ENCODE results near the gene VMAC.

The VMAC gene

DNA sequence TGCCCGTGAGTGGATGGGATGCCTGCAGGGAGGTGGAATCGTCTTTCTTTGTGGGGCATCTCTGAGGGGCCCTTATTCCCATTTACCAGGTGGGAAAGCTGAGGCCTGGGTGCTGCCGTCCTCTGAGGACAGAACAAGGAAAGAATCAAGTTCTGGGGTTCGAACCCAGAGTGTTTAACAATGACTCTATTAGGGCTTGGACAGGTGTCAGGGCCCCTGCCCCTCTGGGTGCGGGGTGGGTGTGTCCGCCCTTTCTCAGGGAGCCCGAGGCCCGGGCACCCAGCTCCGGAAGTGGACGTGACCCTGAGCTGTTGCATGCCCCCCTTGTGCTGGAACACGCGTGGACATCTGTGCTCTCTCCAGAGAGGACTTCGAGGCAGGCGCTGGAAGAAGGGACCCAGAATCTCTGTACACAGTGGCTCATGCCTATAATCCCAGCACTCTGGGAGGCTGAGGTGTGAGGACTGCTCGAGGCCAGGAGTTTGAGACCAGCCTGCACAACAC lies 11.8 kb upstream of the VMAC start:
- Histone ChIP-seq H3K27ac (no peak overlapping the region), H3K4me2 (no peak overlapping the region), H3K36me3 (ENCODE audit: insufficient read depth) (no peaks in the 10 kb centered on the region), H2AFZ (ENCODE audit: low read depth) (no peak overlapping the region), H3K9ac (no peak overlapping the region), H3K4me1 (ENCODE audit: low read depth, poor library complexity, severe bottlenecking) (no peaks in the 10 kb centered on the region), H3K27me3 (ENCODE audit: insufficient read depth, low read depth) (peaks cover 6% of the 10 kb centered on the region; the same call in 1 of the 2 replicates), H3K4me3 (IDR thresholded peaks at IDR 0.05; ENCODE audit: insufficient read depth, low read depth, low read length) (no peak overlapping the region), H3K79me2 (ENCODE audit: insufficient read depth, low read depth) (no peaks in the 10 kb centered on the region), H4K20me1 (ENCODE audit: insufficient read depth) (no peaks in the 10 kb centered on the region)
- TF ChIP-seq, protein P1, sequence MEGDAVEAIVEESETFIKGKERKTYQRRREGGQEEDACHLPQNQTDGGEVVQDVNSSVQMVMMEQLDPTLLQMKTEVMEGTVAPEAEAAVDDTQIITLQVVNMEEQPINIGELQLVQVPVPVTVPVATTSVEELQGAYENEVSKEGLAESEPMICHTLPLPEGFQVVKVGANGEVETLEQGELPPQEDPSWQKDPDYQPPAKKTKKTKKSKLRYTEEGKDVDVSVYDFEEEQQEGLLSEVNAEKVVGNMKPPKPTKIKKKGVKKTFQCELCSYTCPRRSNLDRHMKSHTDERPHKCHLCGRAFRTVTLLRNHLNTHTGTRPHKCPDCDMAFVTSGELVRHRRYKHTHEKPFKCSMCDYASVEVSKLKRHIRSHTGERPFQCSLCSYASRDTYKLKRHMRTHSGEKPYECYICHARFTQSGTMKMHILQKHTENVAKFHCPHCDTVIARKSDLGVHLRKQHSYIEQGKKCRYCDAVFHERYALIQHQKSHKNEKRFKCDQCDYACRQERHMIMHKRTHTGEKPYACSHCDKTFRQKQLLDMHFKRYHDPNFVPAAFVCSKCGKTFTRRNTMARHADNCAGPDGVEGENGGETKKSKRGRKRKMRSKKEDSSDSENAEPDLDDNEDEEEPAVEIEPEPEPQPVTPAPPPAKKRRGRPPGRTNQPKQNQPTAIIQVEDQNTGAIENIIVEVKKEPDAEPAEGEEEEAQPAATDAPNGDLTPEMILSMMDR (conservative IDR thresholded peaks at IDR 0.05; ENCODE audit: low read depth, low read length) = no peak; the same call in 1 of the 2 replicates

DNA sequence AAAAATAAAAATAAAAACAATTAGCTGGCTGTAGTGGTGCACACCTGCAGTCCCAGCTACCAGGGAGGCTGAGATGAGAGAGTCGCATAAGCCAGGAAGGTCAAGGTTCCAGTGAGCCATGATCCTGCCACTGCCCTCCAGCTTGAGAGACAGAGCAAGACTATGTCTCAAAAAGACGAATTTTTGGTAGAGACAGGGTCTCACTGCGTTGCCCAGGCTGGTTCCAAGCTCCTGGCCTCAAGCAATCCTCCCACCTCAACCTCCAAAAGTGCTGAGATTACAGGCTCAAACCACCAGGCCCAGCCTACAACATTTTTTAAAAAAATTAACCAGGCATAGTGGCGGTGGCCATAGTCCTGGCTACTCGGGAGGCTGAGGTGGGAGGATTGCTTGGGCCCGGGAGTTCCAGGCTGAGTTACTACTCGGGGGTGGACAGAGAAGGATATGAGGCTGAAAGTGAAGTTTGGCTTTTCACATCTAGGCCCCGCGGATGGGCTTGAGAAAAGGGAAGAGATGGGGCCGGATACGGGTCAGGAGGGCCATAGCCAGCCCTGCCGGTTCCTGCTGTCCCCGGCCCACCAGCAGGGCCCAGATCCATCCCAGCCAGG lies 11.3 kb upstream of the VMAC start:
- TF ChIP-seq, protein P1 (conservative IDR thresholded peaks at IDR 0.05; ENCODE audit: low read depth, low read length) = no peak
- Histone ChIP-seq H3K4me3 (IDR thresholded peaks at IDR 0.05; ENCODE audit: insufficient read depth, low read depth, low read length) (no peak overlapping the region), H3K9ac (no peak overlapping the region), H3K79me2 (ENCODE audit: insufficient read depth, low read depth) (peaks cover 5% of the 10 kb centered on the region; the same call in 1 of the 2 replicates), H4K20me1 (ENCODE audit: insufficient read depth) (no peaks in the 10 kb centered on the region), H3K27me3 (ENCODE audit: insufficient read depth, low read depth) (peaks cover 3% of the 10 kb centered on the region; the same call in 1 of the 2 replicates), H3K36me3 (ENCODE audit: insufficient read depth) (no peaks in the 10 kb centered on the region), H2AFZ (ENCODE audit: low read depth) (no peak overlapping the region), H3K4me2 (no peak overlapping the region), H3K27ac (no peak overlapping the region), H3K4me1 (ENCODE audit: low read depth, poor library complexity, severe bottlenecking) (no peaks in the 10 kb centered on the region)

DNA sequence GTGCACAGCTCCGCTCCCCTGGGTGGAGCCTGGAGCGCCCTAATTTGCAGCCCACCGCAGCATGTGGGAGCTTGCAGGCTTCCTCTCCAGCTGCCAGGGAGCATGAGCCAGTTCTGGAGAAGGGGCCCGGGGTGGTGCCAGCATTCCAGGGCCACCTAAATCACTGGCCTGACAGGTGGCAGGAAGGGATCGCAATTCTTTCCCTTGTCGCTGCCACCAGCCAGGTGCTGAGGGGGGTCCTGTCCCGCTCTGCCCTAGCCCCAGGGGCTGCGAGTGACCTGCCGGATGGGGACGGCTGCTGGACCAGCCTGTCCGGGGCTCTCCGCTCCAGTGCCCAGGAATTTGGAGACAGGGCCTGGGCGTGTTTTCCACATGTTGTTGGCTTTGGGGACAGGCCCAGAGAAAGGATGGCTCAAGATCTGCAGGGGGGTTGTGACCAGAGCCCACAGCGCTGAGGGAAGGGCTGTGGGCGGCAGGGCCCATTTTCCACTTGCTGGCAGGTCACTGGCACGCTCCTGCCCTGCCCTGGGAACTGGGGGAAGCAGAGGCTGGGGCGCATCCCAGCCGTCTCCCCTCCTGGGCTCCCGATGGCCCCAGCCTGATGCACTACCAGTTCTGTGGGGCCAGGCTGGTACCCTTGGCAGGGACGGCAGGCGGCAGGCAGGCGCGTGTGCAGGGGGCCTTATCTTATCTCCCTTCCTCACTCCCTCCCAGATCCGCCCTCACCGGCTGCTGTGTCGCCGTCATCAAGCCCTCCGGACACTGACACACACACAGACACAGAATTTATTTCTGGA lies 10.6 kb upstream of the VMAC start:
- no peaks in the 10 kb centered on the region; the same call in 1 of the 2 replicates for H3K27me3 ChIP-seq (ENCODE audit: insufficient read depth, low read depth)
- H2AFZ ChIP-seq (ENCODE audit: low read depth) = no peak overlapping the region
- no peak overlapping the region for H3K4me2 ChIP-seq
- H3K36me3 ChIP-seq (ENCODE audit: insufficient read depth) = no peaks in the 10 kb centered on the region
- no peak overlapping the region for H3K27ac ChIP-seq
- H4K20me1 ChIP-seq (ENCODE audit: insufficient read depth) = no peaks in the 10 kb centered on the region
- H3K9ac ChIP-seq = no peak overlapping the region
- H3K4me3 ChIP-seq (IDR thresholded peaks at IDR 0.05; ENCODE audit: insufficient read depth, low read depth, low read length) = no peak overlapping the region
- peaks cover 5% of the 10 kb centered on the region; the same call in 1 of the 2 replicates for H3K79me2 ChIP-seq (ENCODE audit: insufficient read depth, low read depth)
- H3K4me1 ChIP-seq (ENCODE audit: low read depth, poor library complexity, severe bottlenecking) = no peaks in the 10 kb centered on the region
- TF ChIP-seq, protein P1 (conservative IDR thresholded peaks at IDR 0.05; ENCODE audit: low read depth, low read length) = no peak

DNA sequence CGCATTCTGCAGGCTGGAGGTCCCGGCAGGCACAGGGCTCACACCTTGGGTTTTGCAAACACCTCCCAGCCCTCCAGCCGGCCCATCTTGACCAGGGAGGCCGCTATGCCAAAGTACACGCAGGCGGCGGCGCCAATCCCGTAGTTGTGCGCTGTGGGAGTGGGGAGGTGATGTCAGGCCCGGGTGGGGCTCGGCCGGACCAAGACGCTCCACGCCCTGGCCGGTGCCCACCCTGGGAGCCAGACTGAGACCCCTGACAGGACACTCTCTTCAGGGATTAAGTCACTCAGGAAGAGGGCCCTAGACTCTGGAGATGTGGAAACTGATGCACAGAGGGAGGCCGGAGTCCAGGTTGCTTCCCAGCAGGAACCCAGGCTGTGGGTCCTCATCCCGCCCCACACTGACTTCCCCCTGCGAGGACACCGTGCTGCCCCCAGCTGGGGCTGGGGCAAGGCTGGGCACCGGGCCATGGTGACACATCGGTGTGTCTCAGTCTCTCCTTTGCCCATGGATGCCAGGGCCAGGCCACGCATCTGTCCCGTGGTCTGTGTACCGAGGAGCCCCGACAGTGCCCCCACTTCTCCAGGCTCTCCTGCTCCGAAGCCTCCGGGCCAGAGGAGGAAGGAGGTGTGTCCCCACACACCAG lies 9.8 kb upstream of the VMAC start:
- no peaks in the 10 kb centered on the region for H3K4me1 ChIP-seq (ENCODE audit: low read depth, poor library complexity, severe bottlenecking)
- TF ChIP-seq, protein P1 (conservative IDR thresholded peaks at IDR 0.05; ENCODE audit: low read depth, low read length) = no peak
- no peak overlapping the region for H3K27ac ChIP-seq
- H2AFZ ChIP-seq (ENCODE audit: low read depth) = no peak overlapping the region
- H3K36me3 ChIP-seq (ENCODE audit: insufficient read depth) = no peaks in the 10 kb centered on the region
- no peak overlapping the region for H3K4me2 ChIP-seq
- peaks cover 9% of the 10 kb centered on the region; the same call in 1 of the 2 replicates for H3K79me2 ChIP-seq (ENCODE audit: insufficient read depth, low read depth)
- no peaks in the 10 kb centered on the region for H3K27me3 ChIP-seq (ENCODE audit: insufficient read depth, low read depth)
- H4K20me1 ChIP-seq (ENCODE audit: insufficient read depth) = no peaks in the 10 kb centered on the region; the same call in 1 of the 2 replicates
- H3K9ac ChIP-seq = no peak overlapping the region
- no peak overlapping the region for H3K4me3 ChIP-seq (IDR thresholded peaks at IDR 0.05; ENCODE audit: insufficient read depth, low read depth, low read length)
